Heart right ventricle (tissue), 16 donors: Measurements from ENCODE around the gene VPS18. TPM values are rescaled to one million over a fixed set of nuclear protein-coding genes. Genes with fewer than 3 reads are reported as not detected.

Source experiments
- ATAC-seq, 8 donors: fragments of 200-7000 bp; cut with Tn5 transposase; one replicate each; pipeline ENCODE4 v1.9.1; 2020; ENCODE audit warnings: mild to moderate bottlenecking in 8 of 8, moderate library complexity in 8 of 8, moderate number of reproducible peaks in 1 of 8
- DNase-seq, 2 donors: peaks; one replicate each; pipeline ENCODE4 v3.0.0-alpha.2; 2020
- H3K27ac ChIP-seq, 10 donors: fragments of 200-600 bp; sonication (generic) in 2 of 10; one replicate each; pipeline versions ENCODE4 v1.5.0 to v1.8.0; 2020 to 2022; ENCODE audit warnings: mild to moderate bottlenecking in 3 of 10
- H3K27me3 ChIP-seq, 7 donors: fragments of 200-600 bp; one replicate each; pipeline ENCODE4 v1.8.0; 2021 to 2022; ENCODE audit warnings: mild to moderate bottlenecking in 2 of 7
- H3K36me3 ChIP-seq, 9 donors: fragments of 200-600 bp; sonication (generic) in 1 of 9; one replicate each; pipeline versions ENCODE4 v1.5.0 to v1.8.0; 2020 to 2022; ENCODE audit warnings: mild to moderate bottlenecking in 2 of 9
- H3K4me1 ChIP-seq, 9 donors: fragments of 200-600 bp; sonication (generic) in 1 of 9; one replicate each; pipeline versions ENCODE4 v1.5.0 to v1.8.0; 2020 to 2022; ENCODE audit warnings: mild to moderate bottlenecking in 4 of 9
- H3K4me3 ChIP-seq, 10 donors: fragments of 200-600 bp; sonication (generic) in 2 of 10; one replicate each; pipeline versions ENCODE4 v1.5.0 to v1.8.0; 2020 to 2022; ENCODE audit warnings: mild to moderate bottlenecking in 7 of 10, moderate library complexity in 2 of 10
- H3K9me3 ChIP-seq, 11 donors: fragments of 200-600 bp in 10 of 11; sonication (generic) in 2 of 11; one replicate each; pipeline versions ENCODE4 v1.5.0 to v1.8.0; 2013 to 2022; ENCODE audit warnings: mild to moderate bottlenecking in 2 of 11, control low read depth in 1 of 11, moderate library complexity in 1 of 11
- CTCF ChIP-seq, 9 donors: fragments of 200-600 bp; sonication (generic) in 2 of 9; IDR thresholded peaks; one replicate each; pipeline versions ENCODE4 v1.5.0 to v1.8.0; 2021 to 2022; ENCODE audit warnings: antibody characterized with exemption in 9 of 9, mild to moderate bottlenecking in 5 of 9, moderate library complexity in 1 of 9
- WGBS, 2 donors: extraction: QIAGEN DNeasy Blood & Tissue Kit; methylation state at CpG; one replicate each; pipeline ENCODE4 v1.1.7; 2013; ENCODE audit warnings: inconsistent platforms in 1 of 2; 5-methylcytosine and 5-hydroxymethylcytosine counted together
- intact Hi-C, 10 donors: fragments of 100-400 bp; cut with DNase I; formaldehyde crosslinking; loops; one replicate each; pipeline versions ENCODE4 v1.11.1 to v1.14.2; 2022
- polyA plus RNA-seq, 2 donors: library from polyadenylated mRNA; stranded (reverse); fragments of 200-250 nt; gene quantifications; one replicate each; pipeline ENCODE4 v1.2.3, GENCODE V29; 2013
- total RNA-seq, 10 donors: library from RNA; stranded (reverse); fragmentation: NEBNext Ultra II Directional in 3 of 10; extraction: Animal tissue kit (Norgen Biotek cat#: 25700) in 3 of 10; gene quantifications; one replicate each; pipeline versions ENCODE4 v1.2.1 to v1.2.4, GENCODE V29; 2021 to 2023
- donor health status: Arrhythmogenic right ventricular cardiomyopathy.
- donor health status: ischemic (EF 13 %, LVEDD 7.1; RV severe dilation, severe dysfunction).
- donor health status: healthy with polysubstance abuse.
- donor health status: DM: no; HTN: yes; CAD: no.
- donor health status: DM: no; HTN: no; CAD: no.
- donor health status: ischemic (EF 25% LVEDD 6.9; RV normal size, moderate dysfunction).
- donor health status: ischemic (EF 25% LVEDD 5.7; RV mildly dilated, moderate dysfunction).
- donor health status: healthy.
- donor health status: DM: yes; HTN: yes; CAD: no.
- donor health status: Ischemic cardiomyopathy.
- donor health status: ischemic (EF 35%, LVEDD 5.7; RV mildly dilated, moderate dysfunction).
- donor health status: nonischemic (EF 11% LVEDD 7.7; RV severe dilation, severe dysfunction).
- donor health status: DM: yes; HTN: yes; CAD: no.
- donor health status: PGD.
- donor health status: ischemic (EF 29% LVEDD 5.4; RV normal size, mild dysfunction).
- donor health status: nonischemic (EF 23%, LVEDD 6.1; RV moderate dilation, normal function).

The VPS18 gene
- total and polyA plus RNA-seq, 12 donors, result 10.5 to 25.0 (median 20.5) TPM

- H3K27ac ChIP-seq, result no peak overlapping the region
- ATAC-seq (no peak), DNase-seq (no peak)
- intact Hi-C loops, result loop anchor here in 2 of 10 donors (10.0 kb wide), 1 partner anchor 332 kb away; no protein-coding TSS in a partner anchor
- H3K36me3 ChIP-seq, result no peaks in the 10 kb centered on the region
- TF ChIP-seq CTCF (IDR thresholded peaks at IDR 0.05), result no peak
- H3K27me3 ChIP-seq, result peaks cover 0 to 7% (median 0%) of the 10 kb centered on the region in 7 donors
- no peak overlapping the region for H3K4me3 ChIP-seq
- no peaks in the 10 kb centered on the region for H3K9me3 ChIP-seq
- WGBS, 2 donors, result 90 to 96% methylated on average over 5 of the region's 5 CpGs
- H3K4me1 ChIP-seq, result peaks cover 0 to 14% (median 0%) of the 10 kb centered on the region in 9 donors
These were observed 41.7 kb upstream of the VPS18 start for GRCh38 chr15:40852529-40852928.

GRCh38 chr15:40853241-40853890 is 40.9 kb upstream of the VPS18 start:
- DNase-seq (no peak), ATAC-seq (no peak)
- Histone ChIP-seq H3K4me1 (peaks cover 0 to 11% (median 0%) of the 10 kb centered on the region in 9 donors), H3K4me3 (no peak overlapping the region), H3K27me3 (peaks cover 0 to 7% (median 0%) of the 10 kb centered on the region in 7 donors), H3K9me3 (no peaks in the 10 kb centered on the region), H3K36me3 (no peaks in the 10 kb centered on the region), H3K27ac (no peak overlapping the region)
- WGBS, 2 donors, result 92 to 93% methylated on average over 16 of the region's 16 CpGs
- no peak for TF ChIP-seq CTCF (IDR thresholded peaks at IDR 0.05)
- intact Hi-C loops, result loop anchor here in 2 of 10 donors (10.0 kb wide), 1 partner anchor 331 kb away; no protein-coding TSS in a partner anchor

- 55 to 63% methylated on average over 10 of the region's 10 CpGs for WGBS, 2 donors
- ATAC-seq (no peak), DNase-seq (no peak)
- Histone ChIP-seq H3K27ac (no peak overlapping the region), H3K27me3 (peaks cover 0 to 14% (median 0%) of the 10 kb centered on the region in 7 donors), H3K4me1 (peaks cover 0 to 14% (median 0%) of the 10 kb centered on the region in 9 donors), H3K9me3 (no peaks in the 10 kb centered on the region), H3K36me3 (no peaks in the 10 kb centered on the region), H3K4me3 (no peak overlapping the region)
- intact Hi-C loops, result loop anchor here in 2 of 10 donors (10.0 kb wide), 1 partner anchor 331 kb away; no protein-coding TSS in a partner anchor
- no peak for TF ChIP-seq CTCF (IDR thresholded peaks at IDR 0.05)
These were observed 40.1 kb upstream of the VPS18 start for GRCh38 chr15:40854161-40854560.

GRCh38 chr15:40855706-40856234 is 38.5 kb upstream of the VPS18 start:
- intact Hi-C loops, result loop anchor here in 9 of 10 donors (1.0 to 10.0 kb wide), 6 partner anchors 31 to 332 kb away; partner anchors contain the start of gene VPS18 (in 4 of the 9)
- Histone ChIP-seq H3K4me1 (peaks cover 0 to 19% (median 0%) of the 10 kb centered on the region in 9 donors), H3K36me3 (no peaks in the 10 kb centered on the region), H3K27ac (no peak overlapping the region), H3K9me3 (no peaks in the 10 kb centered on the region), H3K27me3 (peaks cover 0 to 19% (median 0%) of the 10 kb centered on the region in 7 donors), H3K4me3 (no peak overlapping the region)
- DNase-seq (no peak), ATAC-seq (no peak)
- TF ChIP-seq CTCF (IDR thresholded peaks at IDR 0.05), result no peak
- 81 to 86% methylated on average over 13 of the region's 13 CpGs for WGBS, 2 donors
